ENCODE measurements around the gene AFAP1L1. TPM values are rescaled to one million over a fixed set of nuclear protein-coding genes. Genes with fewer than 3 reads are reported as not detected.

Gene AFAP1L1
- total RNA-seq, 2 experiments from 2014 or later, result 0.18 to 0.55 TPM

GRCh38 chr5:149319174-149319573 lies 47.5 kb downstream of the AFAP1L1 start:
- Mint-ChIP-seq H3K4me1 (no peaks in the 10 kb centered on the region), H3K4me3 (no peak overlapping the region), H3K36me3 (ENCODE audit: low read depth) (no peaks in the 10 kb centered on the region), H3K27ac (no peak overlapping the region), H3K9me3 (ENCODE audit: low read depth) (peaks cover 1% of the 10 kb centered on the region), H3K27me3 (no peaks in the 10 kb centered on the region)
- DNase-seq (no peak), ATAC-seq (no peak)
- CTCF ChIA-PET, result interaction anchor here (0.6 to 2.9 kb wide), 5 partner anchors 49 to 244 kb away, joined by 3 to 22 read pairs (median 13); no protein-coding TSS in a partner anchor
- POLR2A ChIA-PET, result no interaction called here
- intact Hi-C loops (cut with DNase I, micrococcal nuclease), result loop anchor here in 1 of 2 experiments (10.0 kb wide), 1 partner anchor 246 kb away; no protein-coding TSS in a partner anchor

GRCh38 chr5:149320791-149321330 lies 49.2 kb downstream of the AFAP1L1 start:
- no peaks in the 10 kb centered on the region for H3K4me1 Mint-ChIP-seq
- no peaks in the 10 kb centered on the region for H3K27me3 Mint-ChIP-seq
- DNase-seq (no peak), ATAC-seq (no peak)
- H3K9me3 Mint-ChIP-seq (ENCODE audit: low read depth), result peaks cover 1% of the 10 kb centered on the region
- intact Hi-C loops (cut with DNase I, micrococcal nuclease), result no loop called here
- H3K4me3 Mint-ChIP-seq, result no peak overlapping the region
- no peaks in the 10 kb centered on the region for H3K36me3 Mint-ChIP-seq (ENCODE audit: low read depth)
- POLR2A ChIA-PET, result no interaction called here
- CTCF ChIA-PET, result interaction anchor here (0.9 to 2.9 kb wide), 6 partner anchors 8 to 63 kb away, joined by 3 to 14 read pairs (median 4); no protein-coding TSS in a partner anchor
- no peak overlapping the region for H3K27ac Mint-ChIP-seq

GRCh38 chr5:149322518-149322917 lies 50.9 kb downstream of the AFAP1L1 start:
- no peaks in the 10 kb centered on the region for H3K4me1 Mint-ChIP-seq
- DNase-seq (no peak), ATAC-seq (no peak)
- H3K27ac Mint-ChIP-seq, result no peak overlapping the region
- intact Hi-C loops (cut with DNase I, micrococcal nuclease), result no loop called here
- no peak overlapping the region for H3K4me3 Mint-ChIP-seq
- H3K9me3 Mint-ChIP-seq (ENCODE audit: low read depth), result peaks cover 1% of the 10 kb centered on the region
- H3K27me3 Mint-ChIP-seq, result no peaks in the 10 kb centered on the region
- ChIA-PET POLR2A (no interaction called here), CTCF (interaction anchor here (1.3 to 4.4 kb wide), 2 partner anchors 45 to 117 kb away, joined by 4 to 22 read pairs; no protein-coding TSS in a partner anchor)
- H3K36me3 Mint-ChIP-seq (ENCODE audit: low read depth), result no peaks in the 10 kb centered on the region

GRCh38 chr5:149323210-149323609 lies 51.6 kb downstream of the AFAP1L1 start:
- Mint-ChIP-seq H3K4me1 (no peaks in the 10 kb centered on the region), H3K27ac (no peak overlapping the region), H3K4me3 (no peak overlapping the region), H3K9me3 (ENCODE audit: low read depth) (peaks cover 1% of the 10 kb centered on the region), H3K27me3 (no peaks in the 10 kb centered on the region), H3K36me3 (ENCODE audit: low read depth) (no peaks in the 10 kb centered on the region)
- POLR2A ChIA-PET, result interaction anchor here (0.6 kb wide), 1 partner anchor 8 kb away, joined by 4 read pairs; no protein-coding TSS in a partner anchor
- CTCF ChIA-PET, result interaction anchor here (0.8 to 4.4 kb wide), 7 partner anchors 9 to 122 kb away, joined by 3 to 22 read pairs (median 5); no protein-coding TSS in a partner anchor
- ATAC-seq (no peak), DNase-seq (no peak)
- intact Hi-C loops (cut with DNase I, micrococcal nuclease), result no loop called here

- intact Hi-C loops (cut with DNase I, micrococcal nuclease), result no loop called here
- DNase-seq (no peak), ATAC-seq (no peak)
- Mint-ChIP-seq H3K4me3 (no peak overlapping the region), H3K9me3 (ENCODE audit: low read depth) (peaks cover 1% of the 10 kb centered on the region), H3K27me3 (no peaks in the 10 kb centered on the region), H3K4me1 (no peaks in the 10 kb centered on the region), H3K36me3 (ENCODE audit: low read depth) (no peaks in the 10 kb centered on the region), H3K27ac (no peak overlapping the region)
- POLR2A ChIA-PET, result interaction anchor here (0.6 kb wide), 1 partner anchor 7 kb away, joined by 4 read pairs; no protein-coding TSS in a partner anchor
- CTCF ChIA-PET, result interaction anchor here (0.7 to 4.4 kb wide), 8 partner anchors 9 to 123 kb away, joined by 3 to 22 read pairs (median 4); no protein-coding TSS in a partner anchor
Observed at GRCh38 chr5:149323621-149324205, 52.1 kb downstream of the AFAP1L1 start.

GRCh38 chr5:149324641-149325040 lies 53.0 kb downstream of the AFAP1L1 start:
- peaks cover 1% of the 10 kb centered on the region for H3K9me3 Mint-ChIP-seq (ENCODE audit: low read depth)
- no peak overlapping the region for H3K4me3 Mint-ChIP-seq
- CTCF ChIA-PET, result interaction anchor here (0.7 to 4.4 kb wide), 4 partner anchors 10 to 82 kb away, joined by 3 to 22 read pairs (median 11); no protein-coding TSS in a partner anchor
- intact Hi-C loops (cut with DNase I, micrococcal nuclease), result no loop called here
- no peak for DNase-seq
- no peaks in the 10 kb centered on the region for H3K36me3 Mint-ChIP-seq (ENCODE audit: low read depth)
- H3K27me3 Mint-ChIP-seq, result no peaks in the 10 kb centered on the region
- no peak overlapping the region for H3K27ac Mint-ChIP-seq
- ATAC-seq, result no peak
- POLR2A ChIA-PET, result no interaction called here
- H3K4me1 Mint-ChIP-seq, result no peaks in the 10 kb centered on the region

- ChIA-PET POLR2A (no interaction called here), CTCF (interaction anchor here (0.9 to 4.4 kb wide), 4 partner anchors 11 to 46 kb away, joined by 3 to 22 read pairs (median 11); no protein-coding TSS in a partner anchor)
- H3K4me3 Mint-ChIP-seq, result no peak overlapping the region
- ATAC-seq (no peak), DNase-seq (no peak)
- H3K4me1 Mint-ChIP-seq, result no peaks in the 10 kb centered on the region
- H3K27me3 Mint-ChIP-seq, result no peaks in the 10 kb centered on the region
- H3K27ac Mint-ChIP-seq, result no peak overlapping the region
- intact Hi-C loops (cut with DNase I, micrococcal nuclease), result no loop called here
- H3K36me3 Mint-ChIP-seq (ENCODE audit: low read depth), result no peaks in the 10 kb centered on the region
- H3K9me3 Mint-ChIP-seq (ENCODE audit: low read depth), result peaks cover 1% of the 10 kb centered on the region
Observed at GRCh38 chr5:149325166-149325735, 53.6 kb downstream of the AFAP1L1 start.

GRCh38 chr5:149325894-149326293 lies 54.2 kb downstream of the AFAP1L1 start:
- H3K27ac Mint-ChIP-seq, result no peak overlapping the region
- ChIA-PET POLR2A (no interaction called here), CTCF (interaction anchor here (0.9 to 4.4 kb wide), 2 partner anchors 42 to 45 kb away, joined by 3 to 22 read pairs; no protein-coding TSS in a partner anchor)
- H3K9me3 Mint-ChIP-seq (ENCODE audit: low read depth), result peaks cover 1% of the 10 kb centered on the region
- no peaks in the 10 kb centered on the region for H3K36me3 Mint-ChIP-seq (ENCODE audit: low read depth)
- H3K4me3 Mint-ChIP-seq, result no peak overlapping the region
- no peaks in the 10 kb centered on the region for H3K27me3 Mint-ChIP-seq
- ATAC-seq, result no peak
- no peaks in the 10 kb centered on the region for H3K4me1 Mint-ChIP-seq
- intact Hi-C loops (cut with DNase I, micrococcal nuclease), result no loop called here
- no peak for DNase-seq

- no peaks in the 10 kb centered on the region for H3K27me3 Mint-ChIP-seq
- H3K27ac Mint-ChIP-seq, result no peak overlapping the region
- CTCF ChIA-PET, result interaction anchor here (4.4 kb wide), 1 partner anchor 41 kb away, joined by 22 read pairs; no protein-coding TSS in a partner anchor
- H3K4me1 Mint-ChIP-seq, result no peaks in the 10 kb centered on the region
- no peak for DNase-seq
- H3K4me3 Mint-ChIP-seq, result no peak overlapping the region
- intact Hi-C loops (cut with DNase I, micrococcal nuclease), result no loop called here
- no peaks in the 10 kb centered on the region for H3K36me3 Mint-ChIP-seq (ENCODE audit: low read depth)
- POLR2A ChIA-PET, result no interaction called here
- no peak for ATAC-seq
- H3K9me3 Mint-ChIP-seq (ENCODE audit: low read depth), result peaks cover 1% of the 10 kb centered on the region
Observed at GRCh38 chr5:149326611-149327010, 55.0 kb downstream of the AFAP1L1 start.

GRCh38 chr5:149328177-149328576 lies 56.5 kb downstream of the AFAP1L1 start:
- peaks cover 1% of the 10 kb centered on the region for H3K9me3 Mint-ChIP-seq (ENCODE audit: low read depth)
- CTCF ChIA-PET, result no interaction called here
- H3K36me3 Mint-ChIP-seq (ENCODE audit: low read depth), result no peaks in the 10 kb centered on the region
- no peak for ATAC-seq
- no peaks in the 10 kb centered on the region for H3K4me1 Mint-ChIP-seq
- H3K27me3 Mint-ChIP-seq, result no peaks in the 10 kb centered on the region
- POLR2A ChIA-PET, result no interaction called here
- no peak overlapping the region for H3K27ac Mint-ChIP-seq
- DNase-seq, result no peak
- no peak overlapping the region for H3K4me3 Mint-ChIP-seq
- intact Hi-C loops (cut with DNase I, micrococcal nuclease), result no loop called here

GRCh38 chr5:149333711-149334443 lies 62.2 kb downstream of the AFAP1L1 start:
- ChIA-PET POLR2A (no interaction called here), CTCF (interaction anchor here (1.0 to 1.2 kb wide), 2 partner anchors 10 to 32 kb away, joined by 3 to 5 read pairs; no protein-coding TSS in a partner anchor)
- no peak overlapping the region for H3K27ac Mint-ChIP-seq
- DNase-seq (no peak), ATAC-seq (no peak)
- no peak overlapping the region for H3K4me3 Mint-ChIP-seq
- peaks cover 2% of the 10 kb centered on the region for H3K27me3 Mint-ChIP-seq
- H3K36me3 Mint-ChIP-seq (ENCODE audit: low read depth), result no peaks in the 10 kb centered on the region
- intact Hi-C loops (cut with DNase I, micrococcal nuclease), result no loop called here
- H3K4me1 Mint-ChIP-seq, result no peaks in the 10 kb centered on the region
- no peaks in the 10 kb centered on the region for H3K9me3 Mint-ChIP-seq (ENCODE audit: low read depth)

Data from activated CD4-positive, alpha-beta T cell treated with anti-CD3 and anti-CD28 coated beads for 36 hours (primary cell).